Esophagus muscularis mucosa (tissue), 3 donors: Measurements from ENCODE around the gene IQCE.

ENCODE experiments used
- CTCF ChIP-seq, 3 experiments: fragments of 200-600 bp in 2 of 3; fragments of 450-650 bp in 1 of 3; sonication (generic) in 2 of 3; IDR thresholded peaks; one replicate each; pipeline ENCODE4 v1.5.1; 2017 to 2019; ENCODE audit warnings: antibody characterized with exemption in 3 of 3, mild to moderate bottlenecking in 2 of 3, moderate library complexity in 1 of 3
- POLR2AphosphoS5 ChIP-seq, 2 donors: sonication (generic); formaldehyde crosslinking; IDR thresholded peaks; one replicate each; pipeline ENCODE4 v1.6.1; 2017; ENCODE audit warnings: antibody characterized with exemption in 2 of 2

- TF ChIP-seq CTCF (IDR thresholded peaks at IDR 0.05) (peak in 1 of 3 experiments; percentile 25), POLR2AphosphoS5 (IDR thresholded peaks at IDR 0.05) (peak; percentile 25 to 91)
Measured at GRCh38 chr7:2558629-2559282, at the start of gene IQCE.
